ENCODE measurements around the gene FBXO41. TPM values are rescaled to one million over a fixed set of nuclear protein-coding genes. Genes with fewer than 3 reads are reported as not detected.

Gene FBXO41
- total RNA-seq, 1 experiment from 2014 or later: 34.9 TPM

GRCh38 chr2:73235315-73236028 is 48.8 kb downstream of the FBXO41 start (continued):
- TF ChIP-seq MAX (IDR thresholded peaks at IDR 0.05) (no peak), ZNF274 (IDR thresholded peaks at IDR 0.05; ENCODE audit: low read depth, low read length) (no peak), CBX3 (IDR thresholded peaks at IDR 0.05; ENCODE audit: low read depth) (no peak), CEBPB (IDR thresholded peaks at IDR 0.05; ENCODE audit: low read depth) (no peak), ELF1 (IDR thresholded peaks at IDR 0.05; ENCODE audit: borderline replicate concordance, low read depth) (no peak), EGR1 (IDR thresholded peaks at IDR 0.05; ENCODE audit: low read depth) (no peak)
- TF ChIP-seq, protein P1, sequence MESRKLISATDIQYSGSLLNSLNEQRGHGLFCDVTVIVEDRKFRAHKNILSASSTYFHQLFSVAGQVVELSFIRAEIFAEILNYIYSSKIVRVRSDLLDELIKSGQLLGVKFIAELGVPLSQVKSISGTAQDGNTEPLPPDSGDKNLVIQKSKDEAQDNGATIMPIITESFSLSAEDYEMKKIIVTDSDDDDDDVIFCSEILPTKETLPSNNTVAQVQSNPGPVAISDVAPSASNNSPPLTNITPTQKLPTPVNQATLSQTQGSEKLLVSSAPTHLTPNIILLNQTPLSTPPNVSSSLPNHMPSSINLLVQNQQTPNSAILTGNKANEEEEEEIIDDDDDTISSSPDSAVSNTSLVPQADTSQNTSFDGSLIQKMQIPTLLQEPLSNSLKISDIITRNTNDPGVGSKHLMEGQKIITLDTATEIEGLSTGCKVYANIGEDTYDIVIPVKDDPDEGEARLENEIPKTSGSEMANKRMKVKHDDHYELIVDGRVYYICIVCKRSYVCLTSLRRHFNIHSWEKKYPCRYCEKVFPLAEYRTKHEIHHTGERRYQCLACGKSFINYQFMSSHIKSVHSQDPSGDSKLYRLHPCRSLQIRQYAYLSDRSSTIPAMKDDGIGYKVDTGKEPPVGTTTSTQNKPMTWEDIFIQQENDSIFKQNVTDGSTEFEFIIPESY (IDR thresholded peaks at IDR 0.05; ENCODE audit: extremely low read depth, insufficient replicate concordance, low read length): no peak

- Histone ChIP-seq H3K4me2 (ENCODE audit: low read length) (peak within 1 kb of the TSS; percentile 87), H3K27me3 (ENCODE audit: insufficient read depth, low read length) (no peaks in the 10 kb centered on the region), H3K79me2 (ENCODE audit: insufficient read depth, low read length) (peaks cover 53% of the 10 kb centered on the region), H2AFZ (ENCODE audit: low read depth, low read length, poor library complexity, severe bottlenecking) (no peak within 1 kb of the TSS), H3K9ac (ENCODE audit: low read length) (peak within 1 kb of the TSS; percentile 95), H3K27ac (ENCODE audit: low read depth, low read length) (peak within 1 kb of the TSS; percentile 88), H3K9me2 (ENCODE audit: insufficient read depth) (no peaks in the 10 kb centered on the region), H3K4me1 (ENCODE audit: control insufficient read depth in 1 of 2, insufficient read depth in 2 of 2, low read length in 2 of 2) (peaks cover 10 to 27% of the 10 kb centered on the region in 2 experiments; a peak in 3 of 4 replicates), H3K4me3 (replicated peaks in 1 of 2; ENCODE audit: low read depth in 1 of 2, low read length in 2 of 2) (peak within 1 kb of the TSS; percentile 90 to 93), H4K20me1 (ENCODE audit: insufficient read depth) (peaks cover 24% of the 10 kb centered on the region; the same call in 1 of the 2 replicates), H3K9me3 (ENCODE audit: control insufficient read depth in 1 of 2, insufficient read depth in 1 of 2, low read depth in 1 of 2, low read length in 2 of 2) (no peaks in the 10 kb centered on the region), H3K36me3 (ENCODE audit: control insufficient read depth in 1 of 2, insufficient read depth in 2 of 2, low read length in 2 of 2) (peaks cover 19 to 27% of the 10 kb centered on the region in 2 experiments)
- ChIA-PET CTCF (interaction anchor here (1.1 to 2.0 kb wide), 4 partner anchors 22 to 260 kb away, joined by 3 to 6 read pairs (median 4); no protein-coding TSS in a partner anchor), RAD21 (ENCODE audit: low non-redundant PET in 1 of 2, low total read pairs in 2 of 2, uncharacterized antibody in 2 of 2, unreplicated experiment in 2 of 2) (no interaction called here), POLR2A (interaction anchor here (0.6 to 2.0 kb wide), 13 partner anchors 9 to 1218 kb away, joined by 3 to 8 read pairs (median 4); partner anchors contain the start of genes ALMS1, FBXO41 and SMYD5)
- DNase-seq (ENCODE audit: low read depth, low spot score) (peak; percentile 81), ATAC-seq (peak; percentile 66)
- intact Hi-C loops (cut with micrococcal nuclease): loop anchor here (1.0 to 10.0 kb wide), 2 partner anchors 20 to 1221 kb away; partner anchors contain the start of genes INO80B, SMYD5 and WBP1
- TSS peak; percentile 68 for BruUV-seq (replicated peaks)
- no peak; the same call in 1 of the 2 replicates for TF ChIP-seq SRF (IDR thresholded peaks at IDR 0.05; ENCODE audit: low read depth)
- TF ChIP-seq, protein P1 (IDR thresholded peaks at IDR 0.05; ENCODE audit: extremely low read depth, insufficient replicate concordance, low read length): no peak
- 0 out of 2 replicates have a peak, but pooled peaks have one; percentile 50 for TF ChIP-seq SP1 (IDR thresholded peaks at IDR 0.05; ENCODE audit: low read depth)
- peak; percentile 67; the same call in 1 of the 2 replicates for TF ChIP-seq CBX3 (IDR thresholded peaks at IDR 0.05; ENCODE audit: low read depth)
- TF ChIP-seq, protein P2, sequence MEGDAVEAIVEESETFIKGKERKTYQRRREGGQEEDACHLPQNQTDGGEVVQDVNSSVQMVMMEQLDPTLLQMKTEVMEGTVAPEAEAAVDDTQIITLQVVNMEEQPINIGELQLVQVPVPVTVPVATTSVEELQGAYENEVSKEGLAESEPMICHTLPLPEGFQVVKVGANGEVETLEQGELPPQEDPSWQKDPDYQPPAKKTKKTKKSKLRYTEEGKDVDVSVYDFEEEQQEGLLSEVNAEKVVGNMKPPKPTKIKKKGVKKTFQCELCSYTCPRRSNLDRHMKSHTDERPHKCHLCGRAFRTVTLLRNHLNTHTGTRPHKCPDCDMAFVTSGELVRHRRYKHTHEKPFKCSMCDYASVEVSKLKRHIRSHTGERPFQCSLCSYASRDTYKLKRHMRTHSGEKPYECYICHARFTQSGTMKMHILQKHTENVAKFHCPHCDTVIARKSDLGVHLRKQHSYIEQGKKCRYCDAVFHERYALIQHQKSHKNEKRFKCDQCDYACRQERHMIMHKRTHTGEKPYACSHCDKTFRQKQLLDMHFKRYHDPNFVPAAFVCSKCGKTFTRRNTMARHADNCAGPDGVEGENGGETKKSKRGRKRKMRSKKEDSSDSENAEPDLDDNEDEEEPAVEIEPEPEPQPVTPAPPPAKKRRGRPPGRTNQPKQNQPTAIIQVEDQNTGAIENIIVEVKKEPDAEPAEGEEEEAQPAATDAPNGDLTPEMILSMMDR (IDR thresholded peaks at IDR 0.05 in 2 of 3, conservative IDR thresholded peaks at IDR 0.05 in 1 of 3; ENCODE audit: borderline replicate concordance in 1 of 3, insufficient read depth in 1 of 3, low read depth in 2 of 3, low read length in 2 of 3): no peak
- TF ChIP-seq JUND (IDR thresholded peaks at IDR 0.05): no peak
- TF ChIP-seq YY1 (IDR thresholded peaks at IDR 0.05; ENCODE audit: extremely low read depth, insufficient replicate concordance, low read depth, low read length): peak; percentile 83
- TF ChIP-seq CEBPB (IDR thresholded peaks at IDR 0.05; ENCODE audit: low read depth): no peak
Measured at GRCh38 chr2:73233932-73234832, 50.1 kb downstream of the FBXO41 start, which contains the start of gene CCT7. Gene CCT7 (plus strand): TSS chr2:73234308. CDS start chr2:73234379, 71 bp downstream.
